Right lobe of liver (tissue), 6 donors: ENCODE data around the gene FLRT1. TPM values are rescaled to one million over a fixed set of nuclear protein-coding genes. Genes with fewer than 3 reads are reported as not detected.

Experiments used
- ATAC-seq, 4 donors: fragments of 200-7000 bp; cut with Tn5 transposase; one replicate each; pipeline ENCODE4 v1.9.1; 2020; ENCODE audit warnings: mild to moderate bottlenecking in 4 of 4, moderate library complexity in 4 of 4
- DNase-seq, 3 donors: peaks; one replicate each; pipeline ENCODE4 v3.0.0-alpha.2; 2020
- H3K27ac ChIP-seq, 3 donors: fragments of 200-600 bp; one replicate each; pipeline ENCODE4 v1.8.0; 2022
- H3K27me3 ChIP-seq, 2 donors: fragments of 200-600 bp; one replicate each; pipeline ENCODE4 v1.8.0; 2022
- H3K36me3 ChIP-seq, 4 donors: fragments of 200-600 bp; sonication (generic) in 1 of 4; one replicate each; pipeline versions ENCODE4 v1.5.1 to v1.8.0; 2017 to 2022; ENCODE audit warnings: control low read depth in 1 of 4
- H3K4me1 ChIP-seq, 4 donors: fragments of 200-600 bp; sonication (generic) in 1 of 4; one replicate each; pipeline versions ENCODE4 v1.5.1 to v1.8.0; 2017 to 2022; ENCODE audit warnings: control low read depth in 1 of 4
- H3K4me3 ChIP-seq, 3 donors: fragments of 200-600 bp; one replicate each; pipeline ENCODE4 v1.8.0; 2022
- H3K9me3 ChIP-seq, 4 donors: fragments of 200-600 bp; sonication (generic) in 1 of 4; one replicate each; pipeline versions ENCODE4 v1.5.1 to v1.8.0; 2017 to 2022; ENCODE audit warnings: control low read depth in 1 of 4
- POLR2A ChIP-seq: fragments of 450-650 bp; IDR thresholded peaks from one replicate; pipeline ENCODE4 v1.6.1; 2017; ENCODE audit warnings: antibody characterized with exemption, mild to moderate bottlenecking
- WGBS: methylation state at CpG from one replicate; pipeline ENCODE4 v1.1.6; 2018; ENCODE audit warnings: low coverage, low lambda C conversion rate; ENCODE audit not compliant: insufficient coverage; ENCODE audit errors: missing lambda C conversion rate; 5-methylcytosine and 5-hydroxymethylcytosine counted together
- intact Hi-C, 2 donors: fragments of 100-400 bp; cut with DNase I; formaldehyde crosslinking; loops; one replicate each; pipeline versions ENCODE4 v1.11.2 to v1.14.1; 2022
- total RNA-seq, 6 experiments: library from RNA; depleted of rRNA in 2 of 6; stranded (reverse); fragments of >200 nt in 2 of 6; fragmentation: NEBNext Ultra II Directional in 3 of 6; extraction: Animal tissue kit (Norgen Biotek cat#: 25700) in 3 of 6; gene quantifications; one replicate each; pipeline versions ENCODE4 v1.1.0 to v1.2.4, GENCODE V29; 2016 to 2023
- TF ChIP-seq, protein P1 (sequence below), 4 donors: fragments of 200-600 bp in 3 of 4; fragments of 450-650 bp in 1 of 4; IDR thresholded peaks; one replicate each; pipeline versions ENCODE4 v1.5.1 to v1.8.0; 2016 to 2022; ENCODE audit warnings: antibody characterized with exemption in 4 of 4, mild to moderate bottlenecking in 2 of 4
- donor health status: DM: no; HTN: yes; CAD: no.
- donor health status: DM: no; HTN: no; CAD: no.
- donor health status: DM: no; HTN: no; CAD: no.
- donor health status: DM: no; HTN: yes; CAD: no.
- donor health status: DM: no; HTN: yes; CAD: no.

The FLRT1 gene
- total RNA-seq, 6 experiments from 2014 or later = 0.12 TPM; not detected in 5

DNA sequence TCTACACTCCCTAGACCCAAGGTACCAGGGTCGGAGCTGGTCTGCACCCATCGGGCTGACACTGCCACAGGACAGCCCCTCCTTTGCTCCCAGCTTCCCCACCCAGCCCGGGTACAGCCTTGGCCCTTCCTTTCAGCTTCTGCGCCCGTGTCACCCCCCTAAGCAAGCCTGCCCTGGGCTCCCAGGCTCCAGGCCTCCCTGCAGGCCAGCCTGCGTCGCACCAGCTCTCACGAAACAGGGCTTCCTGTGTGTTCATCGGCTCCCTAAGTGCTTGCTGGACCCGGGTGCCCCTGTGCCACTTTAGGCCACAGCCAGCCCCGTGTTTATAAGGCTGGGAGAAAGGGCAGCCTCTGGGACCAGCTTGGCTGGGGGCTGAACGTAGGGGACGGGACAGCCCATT is 21.1 kb downstream of the FLRT1 start:
- Histone ChIP-seq H3K27ac (no peak overlapping the region), H3K27me3 (no peaks in the 10 kb centered on the region), H3K36me3 (no peaks in the 10 kb centered on the region), H3K4me3 (no peak overlapping the region), H3K4me1 (peaks cover 0 to 6% (median 0%) of the 10 kb centered on the region in 4 donors), H3K9me3 (no peaks in the 10 kb centered on the region)
- ATAC-seq = no peak
- TF ChIP-seq, protein P1, sequence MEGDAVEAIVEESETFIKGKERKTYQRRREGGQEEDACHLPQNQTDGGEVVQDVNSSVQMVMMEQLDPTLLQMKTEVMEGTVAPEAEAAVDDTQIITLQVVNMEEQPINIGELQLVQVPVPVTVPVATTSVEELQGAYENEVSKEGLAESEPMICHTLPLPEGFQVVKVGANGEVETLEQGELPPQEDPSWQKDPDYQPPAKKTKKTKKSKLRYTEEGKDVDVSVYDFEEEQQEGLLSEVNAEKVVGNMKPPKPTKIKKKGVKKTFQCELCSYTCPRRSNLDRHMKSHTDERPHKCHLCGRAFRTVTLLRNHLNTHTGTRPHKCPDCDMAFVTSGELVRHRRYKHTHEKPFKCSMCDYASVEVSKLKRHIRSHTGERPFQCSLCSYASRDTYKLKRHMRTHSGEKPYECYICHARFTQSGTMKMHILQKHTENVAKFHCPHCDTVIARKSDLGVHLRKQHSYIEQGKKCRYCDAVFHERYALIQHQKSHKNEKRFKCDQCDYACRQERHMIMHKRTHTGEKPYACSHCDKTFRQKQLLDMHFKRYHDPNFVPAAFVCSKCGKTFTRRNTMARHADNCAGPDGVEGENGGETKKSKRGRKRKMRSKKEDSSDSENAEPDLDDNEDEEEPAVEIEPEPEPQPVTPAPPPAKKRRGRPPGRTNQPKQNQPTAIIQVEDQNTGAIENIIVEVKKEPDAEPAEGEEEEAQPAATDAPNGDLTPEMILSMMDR (IDR thresholded peaks at IDR 0.05) = no peak
- no peak for TF ChIP-seq POLR2A
- intact Hi-C loops = no loop called here
- DNase-seq = no peak
- WGBS = 0% methylated on average over 1 of the region's 13 CpGs

DNA sequence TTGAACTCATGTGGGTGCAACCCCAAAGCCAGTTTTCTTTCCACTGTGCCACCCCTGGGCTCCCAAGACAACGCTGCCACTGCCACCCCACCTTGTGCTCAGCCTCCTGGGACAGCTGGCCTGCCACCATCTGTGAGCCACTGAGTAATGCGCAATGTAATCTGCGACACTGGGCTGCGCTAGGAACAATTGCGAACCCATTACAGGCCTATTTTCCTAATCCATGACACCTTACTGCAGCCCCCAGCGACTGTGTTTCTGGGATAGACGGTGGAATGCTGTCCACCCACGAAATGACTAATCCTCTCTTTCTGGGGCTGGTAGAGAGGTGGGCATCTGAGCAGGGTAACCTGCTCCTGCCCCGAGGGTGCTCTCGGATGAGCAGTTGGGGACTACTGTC is 22.2 kb downstream of the FLRT1 start:
- intact Hi-C loops = no loop called here
- DNase-seq = no peak
- 93% methylated on average over 3 of the region's 10 CpGs for WGBS
- TF ChIP-seq POLR2A = no peak
- TF ChIP-seq, protein P1 (IDR thresholded peaks at IDR 0.05) = no peak
- ATAC-seq = no peak
- Histone ChIP-seq H3K36me3 (no peaks in the 10 kb centered on the region), H3K9me3 (no peaks in the 10 kb centered on the region), H3K27ac (no peak overlapping the region), H3K4me3 (no peak overlapping the region), H3K27me3 (no peaks in the 10 kb centered on the region), H3K4me1 (peaks cover 0 to 6% (median 0%) of the 10 kb centered on the region in 4 donors)

- 80% methylated on average over 1 of the region's 17 CpGs for WGBS
- intact Hi-C loops = no loop called here
- no peak overlapping the region for H3K27ac ChIP-seq
- no peaks in the 10 kb centered on the region for H3K27me3 ChIP-seq
- no peak for DNase-seq
- no peak overlapping the region for H3K4me3 ChIP-seq
- no peaks in the 10 kb centered on the region for H3K9me3 ChIP-seq
- TF ChIP-seq, protein P1 (IDR thresholded peaks at IDR 0.05) = no peak
- TF ChIP-seq POLR2A = no peak
- no peak for ATAC-seq
- peaks cover 0 to 6% (median 0%) of the 10 kb centered on the region in 4 donors for H3K4me1 ChIP-seq
- H3K36me3 ChIP-seq = no peaks in the 10 kb centered on the region
Observed at GRCh38 chr11:64058494-64058893, 22.8 kb downstream of the FLRT1 start.

DNA sequence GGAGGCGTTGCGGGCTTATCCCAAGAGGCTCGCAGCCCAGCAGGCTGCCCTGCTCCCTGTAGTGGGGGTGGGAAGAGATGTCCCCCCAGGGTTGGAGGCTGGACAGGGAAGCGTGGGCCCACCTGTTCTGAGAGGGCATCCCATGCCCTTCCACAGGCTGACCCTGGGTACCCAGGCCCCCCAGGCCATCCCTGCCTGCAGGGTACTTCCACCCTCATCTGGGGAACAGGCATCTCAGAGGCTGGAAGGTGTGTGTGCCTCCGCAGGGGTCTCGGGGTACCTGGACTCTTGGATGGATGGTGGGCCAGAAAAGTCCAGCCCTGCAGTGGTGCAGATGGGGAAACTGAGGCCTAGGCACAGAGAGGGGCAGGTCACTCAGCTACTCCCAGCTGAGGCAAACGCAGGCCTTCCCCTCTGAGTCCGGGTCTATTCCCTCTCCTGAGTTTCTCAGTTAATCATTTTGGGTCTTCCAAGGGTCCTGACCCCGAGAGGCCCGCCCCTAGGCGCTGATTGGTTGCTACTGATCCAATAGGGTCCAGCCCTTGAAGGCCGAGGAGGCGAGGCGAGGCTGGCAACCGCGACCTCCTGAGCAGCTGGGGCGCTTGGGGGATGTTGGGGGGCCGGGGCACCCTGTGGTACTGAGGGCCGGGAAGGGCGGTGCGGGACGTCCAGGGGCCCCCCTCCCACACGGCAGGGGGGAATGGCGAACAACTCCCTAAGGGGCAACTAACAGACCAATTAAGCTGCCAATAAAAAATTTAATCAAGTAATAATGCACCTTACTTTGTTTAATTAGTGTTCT is 23.8 kb downstream of the FLRT1 start:
- peaks cover 0 to 6% (median 0%) of the 10 kb centered on the region in 4 donors for H3K4me1 ChIP-seq
- H3K9me3 ChIP-seq = no peaks in the 10 kb centered on the region
- ATAC-seq = no peak
- intact Hi-C loops = no loop called here
- no peaks in the 10 kb centered on the region for H3K36me3 ChIP-seq
- WGBS = 78% methylated on average over 4 of the region's 24 CpGs
- H3K4me3 ChIP-seq = no peak overlapping the region
- H3K27ac ChIP-seq = no peak overlapping the region
- DNase-seq = no peak
- H3K27me3 ChIP-seq = no peaks in the 10 kb centered on the region
- TF ChIP-seq POLR2A = no peak
- TF ChIP-seq, protein P1 (IDR thresholded peaks at IDR 0.05) = no peak
